Measurements from ENCODE around the gene EHD1.

Gene EHD1

DNA sequence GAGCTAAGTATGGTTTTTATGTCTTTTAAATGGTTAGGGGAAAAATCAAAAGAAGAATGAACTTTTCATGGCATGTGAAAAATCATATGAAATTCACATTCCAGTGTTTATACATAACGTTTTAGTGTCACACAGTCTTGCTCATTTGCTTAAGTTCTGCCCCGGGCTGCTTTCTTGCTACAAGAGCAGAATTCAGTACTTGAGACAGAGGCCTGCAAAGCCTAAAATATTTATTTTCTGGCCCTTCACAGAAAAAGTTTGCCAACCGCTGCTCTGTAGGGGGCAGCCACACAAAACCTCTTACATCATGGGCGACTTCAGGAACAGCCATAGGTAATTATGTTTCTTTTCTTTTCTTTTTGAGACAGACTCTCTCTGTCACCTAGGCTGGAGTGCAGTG lies 39.6 kb upstream of the EHD1 start:
- H3K4me1 ChIP-seq (ENCODE audit: control insufficient read depth in 1 of 2, insufficient read depth in 2 of 2, low read length in 2 of 2), result peaks cover 18 to 19% of the 10 kb centered on the region in 2 donors
- H3K9me3 ChIP-seq (ENCODE audit: control insufficient read depth in 1 of 2, low read length in 2 of 2), result no peaks in the 10 kb centered on the region
- no peak overlapping the region for H3K27ac ChIP-seq (ENCODE audit: low read depth, low read length)
- H3K27me3 ChIP-seq (ENCODE audit: control insufficient read depth in 1 of 2, insufficient read depth in 2 of 2, low read length in 2 of 2), result no peaks in the 10 kb centered on the region
- peaks cover 10 to 14% of the 10 kb centered on the region in 2 donors for H3K36me3 ChIP-seq (ENCODE audit: control insufficient read depth in 1 of 2, insufficient read depth in 2 of 2, low read length in 2 of 2)
- H3K9ac ChIP-seq (ENCODE audit: low read depth in 1 of 2, low read length in 2 of 2), result peak overlapping the region; percentile 59 to 72
- peak overlapping the region; percentile 62 to 63 for H3K4me3 ChIP-seq (ENCODE audit: low read depth in 1 of 2, low read length in 2 of 2)

DNA sequence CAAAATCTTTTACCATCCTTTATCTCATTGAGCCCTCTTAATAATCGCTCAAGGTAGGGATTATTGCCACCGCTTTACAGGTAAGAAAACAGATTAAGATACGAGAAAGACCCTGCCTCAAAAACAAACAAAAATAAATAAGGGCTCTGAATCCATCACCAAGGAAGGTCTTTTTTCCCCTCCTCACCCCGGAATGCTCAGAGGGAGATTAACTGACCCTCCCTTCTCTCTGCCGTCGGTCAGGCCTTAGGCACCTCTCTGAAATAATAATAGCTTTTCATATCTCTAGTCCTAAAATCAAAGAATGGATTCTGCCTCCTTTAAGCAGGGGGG lies 39.2 kb upstream of the EHD1 start:
- H3K27ac ChIP-seq (ENCODE audit: low read depth, low read length), result no peak overlapping the region
- no peaks in the 10 kb centered on the region for H3K9me3 ChIP-seq (ENCODE audit: control insufficient read depth in 1 of 2, low read length in 2 of 2)
- peak overlapping the region; percentile 62 to 63 for H3K4me3 ChIP-seq (ENCODE audit: low read depth in 1 of 2, low read length in 2 of 2)
- peaks cover 18 to 19% of the 10 kb centered on the region in 2 donors for H3K4me1 ChIP-seq (ENCODE audit: control insufficient read depth in 1 of 2, insufficient read depth in 2 of 2, low read length in 2 of 2)
- H3K27me3 ChIP-seq (ENCODE audit: control insufficient read depth in 1 of 2, insufficient read depth in 2 of 2, low read length in 2 of 2), result no peaks in the 10 kb centered on the region
- H3K36me3 ChIP-seq (ENCODE audit: control insufficient read depth in 1 of 2, insufficient read depth in 2 of 2, low read length in 2 of 2), result peaks cover 13 to 18% of the 10 kb centered on the region in 2 donors
- H3K9ac ChIP-seq (ENCODE audit: low read depth in 1 of 2, low read length in 2 of 2), result peak overlapping the region; percentile 59 to 72

DNA sequence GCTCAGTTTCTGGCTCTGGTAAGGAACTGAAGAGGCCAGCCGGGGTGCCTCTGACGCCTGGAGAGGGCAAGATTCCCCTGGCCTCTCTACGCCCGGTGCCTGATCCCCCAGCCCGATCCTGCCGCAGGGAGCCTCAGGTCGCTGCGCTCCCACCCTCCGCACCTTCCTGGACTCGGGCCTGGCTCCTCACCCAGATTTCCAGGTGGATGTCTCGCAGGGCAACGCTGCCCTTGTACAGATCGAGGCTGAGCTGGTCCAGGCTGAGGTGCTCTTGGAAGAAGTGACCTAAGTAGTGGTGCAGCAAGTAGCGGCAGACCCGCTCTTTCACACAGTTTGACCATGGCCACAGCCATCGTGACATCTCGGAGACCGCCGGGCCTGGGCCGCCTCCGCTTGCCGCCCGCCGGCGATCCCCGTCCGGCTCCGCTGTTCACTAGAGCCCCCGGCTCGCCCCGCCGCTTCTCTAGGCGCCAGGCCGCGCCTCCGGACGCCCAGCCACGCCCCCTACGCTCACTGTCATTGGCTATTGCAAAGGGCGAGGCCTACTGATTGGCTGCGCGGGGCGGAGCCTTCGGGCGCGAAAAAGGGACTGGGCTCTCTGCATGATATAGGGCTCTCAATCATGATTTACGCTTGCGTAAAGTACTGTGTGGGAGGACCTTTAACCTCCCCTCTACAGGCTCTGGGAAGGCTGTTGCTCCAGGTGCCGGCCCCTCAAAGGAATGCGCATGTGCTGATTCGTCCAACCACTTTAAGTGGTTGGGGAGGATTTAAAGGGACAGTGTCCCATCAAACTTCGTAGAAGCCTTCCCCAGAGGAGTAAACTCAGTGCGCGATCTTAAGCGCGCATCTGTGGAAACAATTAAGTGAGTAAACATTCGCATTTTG lies 38.6 kb upstream of the EHD1 start, which contains the start of gene ATG2A:
Gene ATG2A (minus strand): TSS at position 435 of the 888 bp plus-strand sequence. CDS start 74 bp downstream, at position 361.
- Histone ChIP-seq H3K9me3 (ENCODE audit: control insufficient read depth in 1 of 2, low read length in 2 of 2) (no peaks in the 10 kb centered on the region), H3K27ac (ENCODE audit: low read depth, low read length) (peak within 1 kb of the TSS; percentile 75), H3K4me1 (ENCODE audit: control insufficient read depth in 1 of 2, insufficient read depth in 2 of 2, low read length in 2 of 2) (peaks cover 18 to 19% of the 10 kb centered on the region in 2 donors), H3K27me3 (ENCODE audit: control insufficient read depth in 1 of 2, insufficient read depth in 2 of 2, low read length in 2 of 2) (no peaks in the 10 kb centered on the region), H3K36me3 (ENCODE audit: control insufficient read depth in 1 of 2, insufficient read depth in 2 of 2, low read length in 2 of 2) (peaks cover 13 to 24% of the 10 kb centered on the region in 2 donors), H3K4me3 (ENCODE audit: low read depth in 1 of 2, low read length in 2 of 2) (peak within 1 kb of the TSS; percentile 99 to 100), H3K9ac (ENCODE audit: low read depth in 1 of 2, low read length in 2 of 2) (peak within 1 kb of the TSS; percentile 99 to 100)

DNA sequence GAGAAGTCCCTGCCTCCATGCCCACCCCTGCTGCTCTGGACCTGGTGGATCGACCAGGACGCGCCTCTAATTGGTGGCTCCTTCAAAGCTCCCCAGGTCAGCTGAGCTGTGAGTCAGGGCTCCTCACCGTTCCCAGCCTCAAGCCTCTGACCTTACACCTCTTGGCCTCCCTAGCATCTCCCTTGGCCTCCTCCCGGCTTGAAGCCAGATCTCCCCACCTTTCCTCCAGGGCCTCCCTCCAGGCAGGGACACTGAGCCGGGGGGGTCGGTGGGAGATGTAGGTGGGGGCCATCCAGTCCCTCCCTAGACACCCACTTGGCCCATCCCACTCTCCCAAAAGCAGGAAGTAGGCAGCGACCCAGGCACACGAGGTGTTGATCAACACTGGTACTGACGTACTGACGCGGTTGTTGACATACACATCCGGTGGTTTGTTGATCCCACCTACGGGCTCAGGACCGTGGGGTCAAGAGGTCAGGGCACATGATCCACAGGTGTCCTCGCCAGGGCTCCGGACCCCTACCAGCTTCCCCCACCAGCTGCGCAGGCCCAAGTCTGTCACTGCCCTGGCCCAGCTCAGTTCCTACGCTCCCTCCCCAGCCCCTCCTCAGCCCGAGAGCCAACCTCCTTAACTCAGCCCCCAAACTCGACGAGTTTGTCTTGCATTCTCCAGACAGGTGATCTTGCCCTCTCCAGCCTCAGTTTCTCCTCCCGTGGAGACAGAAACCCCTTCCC lies 37.8 kb upstream of the EHD1 start:
- Histone ChIP-seq H3K27ac (ENCODE audit: low read depth, low read length) (peak overlapping the region; percentile 75), H3K27me3 (ENCODE audit: control insufficient read depth in 1 of 2, insufficient read depth in 2 of 2, low read length in 2 of 2) (no peaks in the 10 kb centered on the region)

DNA sequence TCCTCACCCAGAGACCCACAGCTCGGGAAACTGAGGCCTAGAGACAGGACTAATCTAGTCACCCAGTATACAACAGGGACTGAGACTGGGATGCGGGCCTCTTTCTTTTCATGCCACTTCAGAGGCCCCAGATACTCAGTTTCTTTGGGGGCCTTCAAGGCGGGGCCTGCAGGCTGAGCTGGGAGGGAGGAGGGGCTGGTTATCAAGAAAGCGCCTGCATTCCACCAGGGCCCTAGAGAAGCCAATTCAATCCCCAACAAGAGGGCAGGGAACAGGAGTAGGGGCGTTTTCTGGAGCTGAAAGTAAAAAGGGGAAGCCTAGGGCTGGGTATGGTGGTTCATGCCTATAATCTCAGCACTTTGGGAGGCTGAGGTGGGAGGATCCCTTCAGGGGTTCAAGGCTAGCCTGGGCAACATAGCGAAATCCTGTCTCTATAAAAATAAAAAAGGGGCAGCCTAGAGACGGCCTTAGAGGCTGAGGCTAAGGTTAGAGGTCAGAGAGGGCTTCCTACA lies 37.0 kb upstream of the EHD1 start:
- H3K27ac ChIP-seq (ENCODE audit: low read depth, low read length), result no peak overlapping the region
- H3K4me3 ChIP-seq (ENCODE audit: low read depth in 1 of 2, low read length in 2 of 2), result peak overlapping the region in 1 of 2 donors; percentile 100
- H3K9me3 ChIP-seq (ENCODE audit: control insufficient read depth in 1 of 2, low read length in 2 of 2), result no peaks in the 10 kb centered on the region
- peak overlapping the region; percentile 99 to 100 for H3K9ac ChIP-seq (ENCODE audit: low read depth in 1 of 2, low read length in 2 of 2)
- H3K4me1 ChIP-seq (ENCODE audit: control insufficient read depth in 1 of 2, insufficient read depth in 2 of 2, low read length in 2 of 2), result peaks cover 18 to 19% of the 10 kb centered on the region in 2 donors
- H3K36me3 ChIP-seq (ENCODE audit: control insufficient read depth in 1 of 2, insufficient read depth in 2 of 2, low read length in 2 of 2), result peaks cover 27 to 40% of the 10 kb centered on the region in 2 donors
- no peaks in the 10 kb centered on the region for H3K27me3 ChIP-seq (ENCODE audit: control insufficient read depth in 1 of 2, insufficient read depth in 2 of 2, low read length in 2 of 2)

More for the DNA sequence above, 37.8 kb upstream of the EHD1 start:
- Histone ChIP-seq H3K4me3 (ENCODE audit: low read depth in 1 of 2, low read length in 2 of 2) (peak overlapping the region; percentile 99 to 100), H3K4me1 (ENCODE audit: control insufficient read depth in 1 of 2, insufficient read depth in 2 of 2, low read length in 2 of 2) (peaks cover 18 to 19% of the 10 kb centered on the region in 2 donors), H3K36me3 (ENCODE audit: control insufficient read depth in 1 of 2, insufficient read depth in 2 of 2, low read length in 2 of 2) (peaks cover 20 to 32% of the 10 kb centered on the region in 2 donors), H3K9ac (ENCODE audit: low read depth in 1 of 2, low read length in 2 of 2) (peak overlapping the region; percentile 99 to 100), H3K9me3 (ENCODE audit: control insufficient read depth in 1 of 2, low read length in 2 of 2) (no peaks in the 10 kb centered on the region)

DNA sequence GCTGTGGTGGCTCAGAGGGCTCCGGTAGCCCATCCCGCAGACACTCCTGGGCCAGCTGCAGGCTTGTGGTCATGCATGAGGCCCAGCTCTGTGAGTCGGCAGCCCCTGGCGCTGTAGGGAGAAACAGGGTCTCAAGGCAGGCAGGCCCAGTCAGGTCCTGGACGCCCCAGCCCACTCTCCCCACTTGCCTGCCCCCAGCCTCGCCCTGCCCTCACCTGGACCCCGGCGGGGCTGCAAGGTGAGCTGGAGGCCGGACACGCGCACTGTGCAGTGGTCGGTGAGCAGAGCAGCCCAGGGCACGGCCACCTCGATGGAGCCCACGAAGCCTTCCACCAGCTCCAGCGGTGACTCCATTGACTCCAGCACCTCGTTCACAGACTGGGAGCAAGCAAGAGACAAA lies 35.7 kb upstream of the EHD1 start:
- H3K9me3 ChIP-seq (ENCODE audit: control insufficient read depth in 1 of 2, low read length in 2 of 2), result no peaks in the 10 kb centered on the region
- no peaks in the 10 kb centered on the region for H3K27me3 ChIP-seq (ENCODE audit: control insufficient read depth in 1 of 2, insufficient read depth in 2 of 2, low read length in 2 of 2)
- H3K4me1 ChIP-seq (ENCODE audit: control insufficient read depth in 1 of 2, insufficient read depth in 2 of 2, low read length in 2 of 2), result peaks cover 18 to 19% of the 10 kb centered on the region in 2 donors
- H3K9ac ChIP-seq (ENCODE audit: low read depth in 1 of 2, low read length in 2 of 2), result no peak overlapping the region
- peaks cover 34 to 53% of the 10 kb centered on the region in 2 donors for H3K36me3 ChIP-seq (ENCODE audit: control insufficient read depth in 1 of 2, insufficient read depth in 2 of 2, low read length in 2 of 2)
- H3K27ac ChIP-seq (ENCODE audit: low read depth, low read length), result no peak overlapping the region
- H3K4me3 ChIP-seq (ENCODE audit: low read depth in 1 of 2, low read length in 2 of 2), result no peak overlapping the region

DNA sequence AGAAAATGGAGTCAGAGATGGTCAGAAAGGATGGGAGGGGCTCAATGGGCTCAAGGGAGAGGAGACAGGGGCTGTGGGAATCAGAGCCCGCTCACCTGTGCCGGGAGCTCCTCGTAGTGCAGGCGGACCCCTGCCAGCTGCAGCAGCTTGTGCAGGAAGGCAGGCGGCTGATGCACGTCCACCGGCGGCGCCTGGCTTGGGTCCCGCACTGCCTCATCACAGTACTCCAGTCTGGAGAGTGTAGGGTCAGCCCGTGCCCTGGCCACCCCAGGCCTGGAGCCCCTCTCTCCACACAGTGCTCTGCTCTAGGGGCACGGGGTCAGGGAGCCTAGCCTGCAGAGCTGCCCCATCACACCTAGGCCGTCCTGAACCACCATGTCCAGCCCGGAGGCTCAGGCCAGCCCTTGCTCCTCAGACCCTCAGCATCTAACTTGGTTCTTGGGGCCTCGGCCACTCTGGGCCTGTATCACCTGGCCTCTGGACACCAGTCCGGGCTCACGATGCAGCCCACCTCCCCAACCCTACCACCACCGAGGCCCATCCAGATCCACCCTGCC lies 34.8 kb upstream of the EHD1 start:
- no peak overlapping the region for H3K4me3 ChIP-seq (ENCODE audit: low read depth in 1 of 2, low read length in 2 of 2)
- H3K36me3 ChIP-seq (ENCODE audit: control insufficient read depth in 1 of 2, insufficient read depth in 2 of 2, low read length in 2 of 2), result peaks cover 34 to 60% of the 10 kb centered on the region in 2 donors
- no peak overlapping the region for H3K27ac ChIP-seq (ENCODE audit: low read depth, low read length)
- no peaks in the 10 kb centered on the region for H3K27me3 ChIP-seq (ENCODE audit: control insufficient read depth in 1 of 2, insufficient read depth in 2 of 2, low read length in 2 of 2)
- no peaks in the 10 kb centered on the region for H3K9me3 ChIP-seq (ENCODE audit: control insufficient read depth in 1 of 2, low read length in 2 of 2)
- no peak overlapping the region for H3K9ac ChIP-seq (ENCODE audit: low read depth in 1 of 2, low read length in 2 of 2)
- H3K4me1 ChIP-seq (ENCODE audit: control insufficient read depth in 1 of 2, insufficient read depth in 2 of 2, low read length in 2 of 2), result peaks cover 18 to 19% of the 10 kb centered on the region in 2 donors

DNA sequence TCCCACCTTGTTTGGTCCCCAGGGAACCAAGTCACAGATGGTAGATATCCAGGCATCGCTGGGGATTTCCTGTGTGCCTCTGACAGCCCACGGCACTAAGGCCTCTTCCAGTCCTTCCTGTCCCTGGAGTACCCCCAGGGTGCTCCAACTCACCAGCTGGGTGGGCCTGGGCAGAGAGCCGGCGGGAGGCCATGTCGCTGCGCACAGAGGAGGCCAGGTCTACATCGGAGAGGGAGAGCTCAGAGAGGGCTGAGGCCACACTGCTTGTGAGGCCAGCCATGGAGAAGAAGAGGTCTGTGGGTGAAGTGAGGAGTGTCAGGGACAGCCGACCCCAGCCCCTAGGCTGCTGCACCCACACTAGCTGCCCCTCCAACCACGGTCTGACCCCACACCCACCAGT lies 33.3 kb upstream of the EHD1 start:
- Histone ChIP-seq H3K4me3 (ENCODE audit: low read depth in 1 of 2, low read length in 2 of 2) (no peak overlapping the region), H3K9ac (ENCODE audit: low read depth in 1 of 2, low read length in 2 of 2) (no peak overlapping the region), H3K9me3 (ENCODE audit: control insufficient read depth in 1 of 2, low read length in 2 of 2) (no peaks in the 10 kb centered on the region), H3K27ac (ENCODE audit: low read depth, low read length) (no peak overlapping the region), H3K36me3 (ENCODE audit: control insufficient read depth in 1 of 2, insufficient read depth in 2 of 2, low read length in 2 of 2) (peaks cover 34 to 74% of the 10 kb centered on the region in 2 donors), H3K4me1 (ENCODE audit: control insufficient read depth in 1 of 2, insufficient read depth in 2 of 2, low read length in 2 of 2) (peaks cover 10 to 15% of the 10 kb centered on the region in 2 donors), H3K27me3 (ENCODE audit: control insufficient read depth in 1 of 2, insufficient read depth in 2 of 2, low read length in 2 of 2) (no peaks in the 10 kb centered on the region)

DNA sequence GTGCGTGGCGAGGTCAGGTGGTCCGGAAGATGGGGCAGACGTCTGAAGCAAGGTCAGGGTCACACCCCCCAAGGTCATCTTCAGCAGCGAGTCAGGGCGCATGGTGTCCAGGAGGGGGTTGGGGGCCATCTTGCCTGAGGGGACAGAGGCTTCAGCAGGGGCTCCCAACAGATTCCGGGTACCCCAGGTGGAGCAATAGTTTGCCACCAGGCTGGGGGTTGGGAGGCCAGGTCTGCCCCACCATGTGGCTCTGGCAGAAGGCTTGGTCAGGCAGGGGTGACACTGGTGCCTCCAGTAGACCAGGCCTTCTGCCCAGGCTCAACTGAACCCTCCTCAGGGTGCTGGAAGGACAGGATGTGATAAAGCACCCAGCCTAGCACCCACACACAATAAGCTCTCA lies 32.7 kb upstream of the EHD1 start:
- Histone ChIP-seq H3K36me3 (ENCODE audit: control insufficient read depth in 1 of 2, insufficient read depth in 2 of 2, low read length in 2 of 2) (peaks cover 34 to 79% of the 10 kb centered on the region in 2 donors), H3K27ac (ENCODE audit: low read depth, low read length) (no peak overlapping the region), H3K4me3 (ENCODE audit: low read depth in 1 of 2, low read length in 2 of 2) (no peak overlapping the region), H3K9ac (ENCODE audit: low read depth in 1 of 2, low read length in 2 of 2) (no peak overlapping the region), H3K27me3 (ENCODE audit: control insufficient read depth in 1 of 2, insufficient read depth in 2 of 2, low read length in 2 of 2) (no peaks in the 10 kb centered on the region), H3K9me3 (ENCODE audit: control insufficient read depth in 1 of 2, low read length in 2 of 2) (no peaks in the 10 kb centered on the region), H3K4me1 (ENCODE audit: control insufficient read depth in 1 of 2, insufficient read depth in 2 of 2, low read length in 2 of 2) (peaks cover 7 to 10% of the 10 kb centered on the region in 2 donors)
